Uterus (tissue), 4 donors: ENCODE data around the gene IMPG1. TPM values are rescaled to one million over a fixed set of nuclear protein-coding genes. Genes with fewer than 3 reads are reported as not detected.

Experiments used
- DNase-seq, 2 donors: peaks; one replicate each; pipeline ENCODE4 v3.0.0-alpha.2; 2019 to 2020
- H3K27ac ChIP-seq, 2 donors: fragments of 200-600 bp; sonication (generic); 1 replicate in 1 of 2; 2 replicates in 1 of 2; pipeline ENCODE4 v1.5.1; 2016 to 2018
- H3K27me3 ChIP-seq, 2 donors: fragments of 200-600 bp; sonication (generic); one replicate each; pipeline ENCODE4 v1.5.1; 2018 to 2019; ENCODE audit warnings: control low read depth in 1 of 2
- H3K36me3 ChIP-seq, 2 donors: fragments of 200-600 bp; sonication (generic); one replicate each; pipeline ENCODE4 v1.5.1; 2019; ENCODE audit warnings: control low read depth in 1 of 2
- H3K4me1 ChIP-seq, 2 donors: fragments of 200-600 bp; sonication (generic); one replicate each; pipeline ENCODE4 v1.5.1; 2018 to 2019; ENCODE audit warnings: control low read depth in 1 of 2
- H3K4me3 ChIP-seq, 2 donors: fragments of 200-600 bp; sonication (generic); 1 replicate in 1 of 2; 2 replicates in 1 of 2; pipeline ENCODE4 v1.5.1; 2018 to 2019; ENCODE audit warnings: mild to moderate bottlenecking in 1 of 2
- H3K9me3 ChIP-seq, 2 donors: fragments of 200-600 bp; sonication (generic); one replicate each; pipeline ENCODE4 v1.5.1; 2019; ENCODE audit warnings: control low read depth in 1 of 2
- POLR2A ChIP-seq, 2 donors: fragments of 450-650 bp; IDR thresholded peaks; one replicate each; pipeline ENCODE4 v1.6.1; 2016; ENCODE audit warnings: antibody characterized with exemption in 2 of 2, mild to moderate bottlenecking in 1 of 2, moderate library complexity in 1 of 2
- intact Hi-C: fragments of 100-400 bp; cut with DNase I; formaldehyde crosslinking; loops from one replicate; pipeline ENCODE4 v1.15.1; 2023; ENCODE audit warnings: low total_unique reads
- small RNA-seq: library from RNA; depleted of rRNA; stranded (forward); fragments of <200 nt; gene quantifications from one replicate; pipeline ENCODE3, GENCODE V24; 2016
- total RNA-seq, 4 donors: library from RNA; depleted of rRNA in 3 of 4; stranded (reverse); fragments of >200 nt in 3 of 4; gene quantifications; one replicate each; pipeline versions ENCODE4 v1.1.0 to v1.2.4, GENCODE V29; 2014 to 2023
- TF ChIP-seq, protein P1 (sequence below), 4 experiments: fragments of 200-600 bp in 2 of 4; fragments of 450-650 bp in 2 of 4; sonication (generic) in 2 of 4; IDR thresholded peaks; one replicate each; pipeline ENCODE4 v1.5.1; 2016 to 2019; ENCODE audit warnings: antibody characterized with exemption in 4 of 4, mild to moderate bottlenecking in 2 of 4, moderate library complexity in 1 of 4
- donor health status: DM: yes; HTN: yes; CAD: no.

Gene IMPG1
- total RNA-seq, 4 donors from 2014 or later, result 0.14 TPM; not detected in 3

DNA sequence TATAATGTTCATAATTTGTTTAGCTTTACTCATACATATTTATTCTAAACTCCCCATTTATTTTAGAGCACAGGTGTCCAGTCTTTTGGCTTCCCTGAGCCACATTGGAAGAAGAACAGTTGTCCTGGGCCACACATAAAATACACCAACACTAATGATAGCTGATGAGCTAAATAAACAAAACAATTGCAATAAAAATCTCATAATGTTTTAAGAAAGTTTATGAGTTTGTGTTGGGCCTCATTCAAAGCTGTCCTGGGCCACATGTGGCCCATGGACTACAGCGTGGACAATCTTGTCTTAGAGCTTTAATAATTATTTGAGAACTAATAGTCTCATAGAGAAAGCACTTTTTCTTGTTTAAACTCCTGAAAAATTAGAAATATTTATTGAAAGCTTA, 192.2 kb downstream of the IMPG1 start:
- Histone ChIP-seq H3K4me3 (no peak overlapping the region), H3K4me1 (no peaks in the 10 kb centered on the region), H3K9me3 (no peaks in the 10 kb centered on the region), H3K27ac (no peak overlapping the region), H3K27me3 (no peaks in the 10 kb centered on the region), H3K36me3 (no peaks in the 10 kb centered on the region)
- no peak for DNase-seq
- intact Hi-C loops, result no loop called here
- no peak for TF ChIP-seq POLR2A (IDR thresholded peaks at IDR 0.05)
- TF ChIP-seq, protein P1, sequence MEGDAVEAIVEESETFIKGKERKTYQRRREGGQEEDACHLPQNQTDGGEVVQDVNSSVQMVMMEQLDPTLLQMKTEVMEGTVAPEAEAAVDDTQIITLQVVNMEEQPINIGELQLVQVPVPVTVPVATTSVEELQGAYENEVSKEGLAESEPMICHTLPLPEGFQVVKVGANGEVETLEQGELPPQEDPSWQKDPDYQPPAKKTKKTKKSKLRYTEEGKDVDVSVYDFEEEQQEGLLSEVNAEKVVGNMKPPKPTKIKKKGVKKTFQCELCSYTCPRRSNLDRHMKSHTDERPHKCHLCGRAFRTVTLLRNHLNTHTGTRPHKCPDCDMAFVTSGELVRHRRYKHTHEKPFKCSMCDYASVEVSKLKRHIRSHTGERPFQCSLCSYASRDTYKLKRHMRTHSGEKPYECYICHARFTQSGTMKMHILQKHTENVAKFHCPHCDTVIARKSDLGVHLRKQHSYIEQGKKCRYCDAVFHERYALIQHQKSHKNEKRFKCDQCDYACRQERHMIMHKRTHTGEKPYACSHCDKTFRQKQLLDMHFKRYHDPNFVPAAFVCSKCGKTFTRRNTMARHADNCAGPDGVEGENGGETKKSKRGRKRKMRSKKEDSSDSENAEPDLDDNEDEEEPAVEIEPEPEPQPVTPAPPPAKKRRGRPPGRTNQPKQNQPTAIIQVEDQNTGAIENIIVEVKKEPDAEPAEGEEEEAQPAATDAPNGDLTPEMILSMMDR (IDR thresholded peaks at IDR 0.05), result no peak

GRCh38 chr6:75876152-75876551, 196.3 kb downstream of the IMPG1 start:
- no peaks in the 10 kb centered on the region for H3K4me1 ChIP-seq
- intact Hi-C loops, result no loop called here
- H3K27me3 ChIP-seq, result no peaks in the 10 kb centered on the region
- H3K27ac ChIP-seq, result no peak overlapping the region
- TF ChIP-seq POLR2A (IDR thresholded peaks at IDR 0.05), result no peak
- TF ChIP-seq, protein P1 (IDR thresholded peaks at IDR 0.05), result no peak
- DNase-seq, result no peak
- no peak overlapping the region for H3K4me3 ChIP-seq
- no peaks in the 10 kb centered on the region for H3K9me3 ChIP-seq
- H3K36me3 ChIP-seq, result no peaks in the 10 kb centered on the region

DNA sequence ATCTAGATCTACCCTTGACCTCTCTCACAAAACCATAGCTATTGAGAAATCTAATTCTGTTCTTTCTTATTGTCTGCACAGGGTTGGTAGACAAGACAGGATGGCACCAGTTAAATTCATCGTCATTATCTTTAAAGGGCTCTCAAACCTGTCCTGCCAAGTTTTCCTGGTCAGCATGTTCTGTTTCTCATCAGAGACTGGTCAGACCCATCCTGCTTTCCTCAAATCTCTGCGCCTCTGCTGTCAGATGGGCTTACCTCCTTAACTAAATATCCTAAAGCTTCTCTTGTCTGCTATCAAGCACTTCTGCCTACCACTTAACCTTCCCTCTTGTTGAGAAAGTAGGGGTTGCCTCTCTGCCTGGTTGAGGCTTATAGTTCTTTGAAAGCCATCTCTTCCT, 198.2 kb downstream of the IMPG1 start:
- intact Hi-C loops, result no loop called here
- no peaks in the 10 kb centered on the region for H3K36me3 ChIP-seq

More for the DNA sequence above, 198.2 kb downstream of the IMPG1 start:
- no peaks in the 10 kb centered on the region for H3K27me3 ChIP-seq
- no peaks in the 10 kb centered on the region for H3K9me3 ChIP-seq
- H3K27ac ChIP-seq, result no peak overlapping the region
- no peak overlapping the region for H3K4me3 ChIP-seq
- no peaks in the 10 kb centered on the region for H3K4me1 ChIP-seq
- no peak for DNase-seq
- TF ChIP-seq, protein P1 (IDR thresholded peaks at IDR 0.05), result no peak
- TF ChIP-seq POLR2A (IDR thresholded peaks at IDR 0.05), result no peak

Small RNA genes lying within 50 kb of the gene (small RNA-seq; reads per million reads assigned to genes)
- gene RF00019, result not detected
- not detected for gene RNU6-248P
